Upper lobe of right lung (tissue), 1 donor: ENCODE measurements around the gene RBM17. TPM values are rescaled to one million over a fixed set of nuclear protein-coding genes. Genes with fewer than 3 reads are reported as not detected.
A peak's percentile ranks its signal among the peaks of the same experiment; 100 is the strongest.

ENCODE experiments used
- ATAC-seq: fragments of 200-7000 bp; cut with Tn5 transposase; one replicate; pipeline ENCODE4 v1.9.1; 2020; ENCODE audit warnings: mild to moderate bottlenecking, moderate library complexity
- DNase-seq: peaks from one replicate; pipeline ENCODE4 v3.0.0-alpha.2; 2020
- H3K27ac ChIP-seq: fragments of 200-600 bp; one replicate; pipeline ENCODE4 v1.8.0; 2022
- H3K27me3 ChIP-seq: fragments of 200-600 bp; one replicate; pipeline ENCODE4 v1.8.0; 2022; ENCODE audit warnings: mild to moderate bottlenecking
- H3K36me3 ChIP-seq: fragments of 200-600 bp; one replicate; pipeline ENCODE4 v1.8.0; 2022
- H3K4me1 ChIP-seq: fragments of 200-600 bp; one replicate; pipeline ENCODE4 v1.8.0; 2022
- H3K4me3 ChIP-seq: fragments of 200-600 bp; one replicate; pipeline ENCODE4 v1.8.0; 2022; ENCODE audit warnings: mild to moderate bottlenecking
- H3K9me3 ChIP-seq: fragments of 200-600 bp; one replicate; pipeline ENCODE4 v1.8.0; 2022
- intact Hi-C: fragments of 100-400 bp; cut with DNase I; formaldehyde crosslinking; loops from one replicate; pipeline ENCODE4 v1.11.0; 2022
- total RNA-seq: library from RNA; stranded (reverse); fragmentation: NEBNext Ultra II Directional; extraction: Animal tissue kit (Norgen Biotek cat#: 25700); gene quantifications from one replicate; pipeline ENCODE4 v1.2.1, GENCODE V29; 2021
- TF ChIP-seq, protein P1 (sequence below): fragments of 200-600 bp; IDR thresholded peaks from one replicate; pipeline ENCODE4 v1.8.0; 2022; ENCODE audit warnings: antibody characterized with exemption
- donor health status: DM: no; HTN: yes; CAD: no; lungs with severe emphysema.

RBM17 gene
- total RNA-seq, 1 donor from 2014 or later, result 92.5 TPM

DNA sequence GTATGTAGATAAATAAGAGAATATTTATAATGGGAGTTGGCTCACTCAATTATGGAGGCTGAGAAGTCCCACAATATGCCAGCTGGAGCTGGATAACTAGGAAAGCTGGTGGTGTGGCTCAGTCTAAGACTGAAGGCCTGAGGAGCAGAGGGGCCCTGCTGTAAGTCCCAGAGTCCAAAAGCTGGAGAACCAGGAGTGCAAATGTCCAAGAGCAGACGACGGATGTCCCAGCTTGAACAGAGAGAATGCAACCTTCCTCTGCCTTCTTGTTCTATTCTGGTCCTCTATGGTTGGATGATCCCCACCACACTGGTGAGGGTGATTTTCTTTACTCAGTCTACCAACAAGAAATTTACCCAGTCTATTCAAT is 39.8 kb upstream of the RBM17 start:
- H3K27ac ChIP-seq, result peak overlapping the region; percentile 73
- DNase-seq (no peak), ATAC-seq (no peak)
- intact Hi-C loops, result no loop called here
- TF ChIP-seq, protein P1, sequence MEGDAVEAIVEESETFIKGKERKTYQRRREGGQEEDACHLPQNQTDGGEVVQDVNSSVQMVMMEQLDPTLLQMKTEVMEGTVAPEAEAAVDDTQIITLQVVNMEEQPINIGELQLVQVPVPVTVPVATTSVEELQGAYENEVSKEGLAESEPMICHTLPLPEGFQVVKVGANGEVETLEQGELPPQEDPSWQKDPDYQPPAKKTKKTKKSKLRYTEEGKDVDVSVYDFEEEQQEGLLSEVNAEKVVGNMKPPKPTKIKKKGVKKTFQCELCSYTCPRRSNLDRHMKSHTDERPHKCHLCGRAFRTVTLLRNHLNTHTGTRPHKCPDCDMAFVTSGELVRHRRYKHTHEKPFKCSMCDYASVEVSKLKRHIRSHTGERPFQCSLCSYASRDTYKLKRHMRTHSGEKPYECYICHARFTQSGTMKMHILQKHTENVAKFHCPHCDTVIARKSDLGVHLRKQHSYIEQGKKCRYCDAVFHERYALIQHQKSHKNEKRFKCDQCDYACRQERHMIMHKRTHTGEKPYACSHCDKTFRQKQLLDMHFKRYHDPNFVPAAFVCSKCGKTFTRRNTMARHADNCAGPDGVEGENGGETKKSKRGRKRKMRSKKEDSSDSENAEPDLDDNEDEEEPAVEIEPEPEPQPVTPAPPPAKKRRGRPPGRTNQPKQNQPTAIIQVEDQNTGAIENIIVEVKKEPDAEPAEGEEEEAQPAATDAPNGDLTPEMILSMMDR, result no peak
- no peaks in the 10 kb centered on the region for H3K9me3 ChIP-seq
- no peak overlapping the region for H3K4me3 ChIP-seq
- peaks cover 32% of the 10 kb centered on the region for H3K4me1 ChIP-seq
- H3K27me3 ChIP-seq, result no peaks in the 10 kb centered on the region
- H3K36me3 ChIP-seq, result no peaks in the 10 kb centered on the region

DNA sequence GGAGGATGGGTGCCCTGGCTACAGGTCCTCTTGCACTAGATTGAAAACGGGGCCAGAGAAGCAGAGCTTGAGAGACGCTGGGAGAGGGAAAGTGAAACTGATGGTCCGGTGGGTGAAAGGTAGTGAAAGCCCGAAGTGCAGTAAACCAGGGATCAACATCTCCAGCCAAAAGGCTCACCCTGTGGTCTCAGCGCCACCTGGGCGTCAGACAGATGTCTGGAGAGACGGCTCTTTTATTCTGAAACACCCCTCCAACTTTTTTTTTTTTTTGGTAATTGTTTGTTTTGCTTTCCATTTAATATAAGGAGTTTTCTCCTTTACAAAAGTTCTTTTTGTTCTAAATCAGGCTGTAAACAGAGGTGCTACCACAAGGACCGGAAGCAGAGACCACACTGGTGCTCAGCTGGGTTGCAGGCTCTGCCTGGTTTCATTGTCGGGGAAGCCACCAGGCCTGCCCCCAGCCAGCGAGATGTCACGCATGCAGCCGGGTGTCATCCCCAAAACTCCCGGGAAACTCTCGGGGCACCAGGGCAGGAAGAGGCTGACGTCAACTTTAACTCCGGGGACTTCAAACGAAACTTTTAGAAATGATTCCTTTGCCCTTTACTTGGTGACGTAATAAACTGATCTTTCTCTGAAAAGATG is 37.9 kb upstream of the RBM17 start:
- H3K36me3 ChIP-seq, result no peaks in the 10 kb centered on the region
- DNase-seq, result peak; percentile 75
- H3K9me3 ChIP-seq, result no peaks in the 10 kb centered on the region
- intact Hi-C loops, result no loop called here
- peak overlapping the region; percentile 73 for H3K27ac ChIP-seq
- TF ChIP-seq, protein P1, result peak; percentile 48
- peak overlapping the region; percentile 41 for H3K4me3 ChIP-seq
- peaks cover 37% of the 10 kb centered on the region for H3K4me1 ChIP-seq
- H3K27me3 ChIP-seq, result no peaks in the 10 kb centered on the region
- ATAC-seq, result peak; percentile 83

DNA sequence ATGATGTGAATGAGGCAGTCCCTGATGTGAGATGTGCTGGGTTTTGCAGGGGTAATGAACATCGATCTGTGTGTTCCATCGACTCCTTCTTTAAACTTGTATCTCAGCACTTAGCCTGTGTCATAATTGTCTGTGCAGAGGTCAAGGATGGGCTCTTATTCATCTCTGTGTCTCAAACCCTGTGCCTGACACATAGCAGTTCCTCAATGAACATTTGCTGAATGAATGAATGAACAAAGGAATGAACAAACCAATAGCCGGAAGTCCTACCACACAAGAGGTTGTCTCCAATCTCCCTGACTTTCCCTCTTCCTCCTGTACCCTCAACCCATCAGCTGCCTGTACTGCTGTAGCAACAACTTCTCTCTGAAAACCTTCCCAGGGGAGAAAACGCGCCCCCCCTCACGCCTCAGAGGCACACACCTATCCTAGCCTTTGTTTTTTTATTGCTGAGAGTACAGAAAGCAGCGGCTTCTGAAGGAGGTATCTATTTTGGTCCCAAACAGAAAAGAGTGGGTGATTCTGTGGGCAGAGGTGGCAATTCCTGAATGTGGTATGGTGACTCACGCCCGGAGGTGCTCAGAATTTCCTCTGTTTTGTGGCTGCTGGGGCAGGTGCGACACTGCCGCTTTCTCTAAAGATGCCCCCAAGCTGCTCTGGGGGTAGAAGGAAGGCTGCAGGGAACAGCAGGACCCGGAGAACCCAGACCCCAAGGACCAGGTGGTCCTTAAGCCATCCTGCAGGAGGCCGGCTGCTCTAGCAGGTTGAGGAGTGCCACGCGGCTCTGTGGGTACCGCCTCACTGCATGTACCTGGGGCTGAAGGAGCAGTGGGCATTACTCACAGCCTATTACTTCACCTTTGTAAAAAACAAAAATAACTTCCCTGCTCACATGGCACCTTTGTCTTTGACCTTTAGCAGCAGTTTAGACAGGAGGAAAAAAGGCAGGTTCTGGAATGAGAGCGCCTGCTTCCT is 36.3 kb upstream of the RBM17 start:
- H3K27ac ChIP-seq, result peak overlapping the region; percentile 59

DNA sequence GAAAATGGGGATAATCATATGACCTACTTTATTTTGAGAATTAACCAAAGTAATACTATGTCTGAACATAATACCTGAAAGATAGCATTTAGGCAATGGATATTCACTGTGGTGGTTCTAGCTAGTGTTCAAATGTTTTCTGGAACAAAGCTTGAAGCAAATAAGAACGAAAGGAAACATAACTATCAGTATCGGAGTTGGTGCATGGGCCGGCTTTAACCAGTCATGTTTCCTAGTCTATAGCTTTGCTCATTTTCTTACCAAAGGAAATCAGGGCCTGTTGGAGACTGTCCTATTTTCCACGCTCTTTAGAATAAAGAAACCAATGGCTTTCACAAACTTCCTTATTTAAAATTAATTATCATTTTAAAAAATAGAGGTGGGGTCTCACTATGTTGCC is 35.5 kb upstream of the RBM17 start:
- TF ChIP-seq, protein P1, result no peak
- Histone ChIP-seq H3K27me3 (no peaks in the 10 kb centered on the region), H3K4me3 (no peak overlapping the region), H3K27ac (peak overlapping the region; percentile 51), H3K4me1 (peaks cover 37% of the 10 kb centered on the region), H3K9me3 (no peaks in the 10 kb centered on the region), H3K36me3 (no peaks in the 10 kb centered on the region)
- ATAC-seq (no peak), DNase-seq (no peak)
- intact Hi-C loops, result no loop called here

More for the DNA sequence above, 36.3 kb upstream of the RBM17 start:
- intact Hi-C loops, result no loop called here
- TF ChIP-seq, protein P1, result no peak
- no peak overlapping the region for H3K4me3 ChIP-seq
- peaks cover 37% of the 10 kb centered on the region for H3K4me1 ChIP-seq
- no peaks in the 10 kb centered on the region for H3K9me3 ChIP-seq
- H3K36me3 ChIP-seq, result no peaks in the 10 kb centered on the region
- DNase-seq (no peak), ATAC-seq (no peak)
- no peaks in the 10 kb centered on the region for H3K27me3 ChIP-seq

DNA sequence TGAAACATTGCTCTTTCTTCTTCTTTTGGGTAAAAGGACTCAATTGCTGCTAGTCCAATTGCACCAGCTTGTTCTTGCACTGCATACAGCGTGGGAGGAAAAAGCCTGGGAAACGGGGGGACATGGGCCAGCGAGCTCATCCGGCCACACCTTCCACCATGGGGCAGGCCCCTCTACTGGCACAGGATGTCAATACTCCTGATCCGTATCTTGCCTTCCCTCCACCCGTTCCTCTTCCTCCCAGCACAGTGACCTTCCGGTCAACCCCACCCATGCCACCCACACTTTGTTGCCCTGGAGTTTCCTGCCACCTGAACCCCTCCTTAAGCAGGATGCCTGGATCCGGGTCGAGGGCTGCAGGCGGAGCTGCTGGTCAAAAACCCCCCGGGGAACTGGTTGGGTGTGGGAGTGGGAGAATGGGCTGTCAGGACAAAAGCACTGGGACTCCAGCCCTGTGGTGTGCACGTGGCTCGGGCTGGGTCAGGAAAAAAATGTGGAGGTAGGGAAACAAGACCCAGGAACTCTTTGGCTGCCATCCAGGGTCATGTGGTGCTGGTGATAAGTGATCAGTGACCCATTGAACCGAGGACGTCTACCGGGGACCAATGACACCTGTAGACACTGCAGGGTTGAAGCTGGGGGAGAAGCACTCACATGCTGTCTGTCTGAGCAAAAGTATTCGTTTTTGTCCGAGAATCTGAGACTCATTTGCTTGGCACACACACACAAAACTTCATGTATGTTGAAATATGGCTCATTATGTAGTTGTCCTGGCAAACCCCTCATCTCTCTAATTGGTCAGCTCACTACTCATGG is 34.8 kb upstream of the RBM17 start:
- intact Hi-C loops, result no loop called here
- Histone ChIP-seq H3K4me3 (no peak overlapping the region), H3K36me3 (no peaks in the 10 kb centered on the region), H3K27ac (peak overlapping the region; percentile 51), H3K27me3 (no peaks in the 10 kb centered on the region), H3K4me1 (peaks cover 37% of the 10 kb centered on the region), H3K9me3 (no peaks in the 10 kb centered on the region)
- DNase-seq, result peak; percentile 76
- TF ChIP-seq, protein P1, result no peak
- ATAC-seq, result peak; percentile 84
